ENCODE data around the gene NANS.

DNA sequence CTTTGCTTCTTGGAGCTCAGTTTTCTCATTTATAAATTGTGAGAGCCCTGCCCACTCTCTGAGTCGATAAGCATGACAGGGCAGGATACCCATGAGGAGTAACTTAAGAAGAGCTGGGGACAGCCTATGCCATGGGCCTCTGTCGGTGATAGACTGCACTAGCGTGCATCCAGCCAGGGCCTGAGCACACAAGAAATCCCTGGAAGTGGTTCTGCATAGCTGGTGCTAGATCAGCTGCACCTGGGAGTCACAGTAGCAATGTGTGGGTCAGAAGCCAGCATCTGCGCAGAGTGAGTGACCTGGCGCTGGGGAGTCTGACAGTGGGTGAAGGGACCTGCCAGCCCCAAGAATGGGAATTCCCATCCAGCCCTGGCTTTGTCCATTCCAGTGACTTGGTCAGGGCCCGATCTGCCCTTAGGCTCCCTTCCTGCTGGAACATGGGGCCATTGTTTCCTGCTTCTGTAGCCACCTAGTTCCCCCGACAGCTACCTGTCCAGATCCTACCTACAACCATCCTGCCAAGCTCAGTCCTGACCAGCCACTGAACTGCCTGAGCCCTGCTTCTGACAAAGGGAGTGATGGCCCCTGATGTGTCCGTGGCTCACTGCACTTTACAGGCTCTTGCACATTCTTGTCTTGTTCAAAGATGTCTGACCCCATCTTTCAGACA, 35.9 kb upstream of the NANS start:
- TF ChIP-seq, protein P1, sequence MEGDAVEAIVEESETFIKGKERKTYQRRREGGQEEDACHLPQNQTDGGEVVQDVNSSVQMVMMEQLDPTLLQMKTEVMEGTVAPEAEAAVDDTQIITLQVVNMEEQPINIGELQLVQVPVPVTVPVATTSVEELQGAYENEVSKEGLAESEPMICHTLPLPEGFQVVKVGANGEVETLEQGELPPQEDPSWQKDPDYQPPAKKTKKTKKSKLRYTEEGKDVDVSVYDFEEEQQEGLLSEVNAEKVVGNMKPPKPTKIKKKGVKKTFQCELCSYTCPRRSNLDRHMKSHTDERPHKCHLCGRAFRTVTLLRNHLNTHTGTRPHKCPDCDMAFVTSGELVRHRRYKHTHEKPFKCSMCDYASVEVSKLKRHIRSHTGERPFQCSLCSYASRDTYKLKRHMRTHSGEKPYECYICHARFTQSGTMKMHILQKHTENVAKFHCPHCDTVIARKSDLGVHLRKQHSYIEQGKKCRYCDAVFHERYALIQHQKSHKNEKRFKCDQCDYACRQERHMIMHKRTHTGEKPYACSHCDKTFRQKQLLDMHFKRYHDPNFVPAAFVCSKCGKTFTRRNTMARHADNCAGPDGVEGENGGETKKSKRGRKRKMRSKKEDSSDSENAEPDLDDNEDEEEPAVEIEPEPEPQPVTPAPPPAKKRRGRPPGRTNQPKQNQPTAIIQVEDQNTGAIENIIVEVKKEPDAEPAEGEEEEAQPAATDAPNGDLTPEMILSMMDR (conservative IDR thresholded peaks at IDR 0.05; ENCODE audit: low read length), result no peak
- no peak for TF ChIP-seq EZH2phosphoT487 (IDR thresholded peaks at IDR 0.05; ENCODE audit: borderline replicate concordance)
